Measurements from ENCODE around the gene APOL4.
A peak's percentile ranks its signal among the peaks of the same experiment; 100 is the strongest.
"Not testable (repeated sequence)": the region's sequence is repeated elsewhere in the genome, so short reads cannot be mapped to it uniquely, and the experiment has no call there.

The APOL4 gene, protein sequence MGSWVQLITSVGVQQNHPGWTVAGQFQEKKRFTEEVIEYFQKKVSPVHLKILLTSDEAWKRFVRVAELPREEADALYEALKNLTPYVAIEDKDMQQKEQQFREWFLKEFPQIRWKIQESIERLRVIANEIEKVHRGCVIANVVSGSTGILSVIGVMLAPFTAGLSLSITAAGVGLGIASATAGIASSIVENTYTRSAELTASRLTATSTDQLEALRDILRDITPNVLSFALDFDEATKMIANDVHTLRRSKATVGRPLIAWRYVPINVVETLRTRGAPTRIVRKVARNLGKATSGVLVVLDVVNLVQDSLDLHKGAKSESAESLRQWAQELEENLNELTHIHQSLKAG

DNA sequence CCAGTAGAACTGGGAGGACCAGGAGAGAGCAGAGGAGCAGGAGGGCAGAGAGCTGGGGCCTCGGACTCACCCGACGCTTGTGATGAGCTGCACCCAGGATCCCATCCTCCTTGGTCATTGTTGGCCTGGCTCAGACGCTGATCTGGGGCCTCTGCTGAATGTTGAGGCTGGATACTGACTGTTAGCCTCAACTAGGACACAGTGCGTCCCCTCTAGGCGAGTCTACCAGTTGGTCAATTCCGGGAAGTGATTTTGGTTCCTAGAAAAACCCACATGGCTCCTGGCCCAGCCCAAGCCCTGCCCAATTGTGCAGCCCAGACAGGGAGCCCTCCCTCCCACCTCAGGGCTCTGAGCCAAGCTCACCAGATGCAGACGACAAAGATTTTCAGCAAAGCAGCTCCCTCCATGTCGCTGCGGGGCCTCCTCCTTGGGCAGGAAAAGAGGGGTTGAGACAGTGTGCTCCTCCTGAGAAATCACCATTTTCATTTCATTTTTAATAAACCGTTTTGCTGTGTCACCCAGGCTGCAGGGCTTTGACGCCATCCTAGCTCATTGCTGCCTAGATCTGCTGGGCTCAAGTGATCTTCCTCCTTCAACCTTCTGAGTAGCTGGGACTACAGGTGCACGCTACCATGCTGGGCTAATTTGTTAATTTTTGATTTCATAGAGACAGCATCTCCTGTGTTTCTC is at the start of gene APOL4:
Gene APOL4 (minus strand): TSS at position 180 of the 690 bp plus-strand sequence. CDS start 75 bp downstream, at position 105.
- DNase-seq (ENCODE audit: low read depth): no peak

DNA sequence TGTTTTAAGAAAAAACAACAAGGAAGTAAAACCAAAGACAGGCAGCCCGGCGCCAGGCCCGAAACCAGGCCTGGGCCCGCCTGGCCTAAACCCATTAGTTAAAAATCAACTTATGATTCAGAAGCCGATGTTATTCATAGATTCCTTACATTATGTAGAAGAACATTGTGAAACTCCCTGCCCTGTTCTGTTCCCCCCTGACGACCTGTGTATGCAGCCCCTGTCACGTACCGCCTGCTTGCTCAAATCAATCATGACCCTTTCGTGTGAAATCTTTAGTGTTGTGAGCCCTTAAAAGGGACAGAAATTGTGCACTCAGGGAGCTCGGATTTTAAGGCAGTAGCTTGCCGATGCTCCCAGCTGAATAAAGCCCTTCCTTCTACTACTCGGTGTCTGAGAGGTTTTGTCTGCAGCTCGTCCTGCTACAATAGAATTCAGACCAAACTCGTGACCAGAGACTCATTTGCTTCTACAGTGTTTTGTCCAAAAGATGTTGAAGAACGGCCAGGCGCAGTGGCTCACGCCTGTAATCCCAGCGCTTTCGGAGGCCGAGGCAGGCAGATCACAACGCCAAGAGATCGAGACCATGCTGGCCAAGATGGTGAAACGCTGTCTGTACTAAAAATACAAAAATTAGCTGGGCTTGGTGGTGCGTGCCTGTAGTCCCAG is 48.8 kb upstream of the APOL4 start:
- not testable (repeated sequence) for DNase-seq (ENCODE audit: low read depth)

DNA sequence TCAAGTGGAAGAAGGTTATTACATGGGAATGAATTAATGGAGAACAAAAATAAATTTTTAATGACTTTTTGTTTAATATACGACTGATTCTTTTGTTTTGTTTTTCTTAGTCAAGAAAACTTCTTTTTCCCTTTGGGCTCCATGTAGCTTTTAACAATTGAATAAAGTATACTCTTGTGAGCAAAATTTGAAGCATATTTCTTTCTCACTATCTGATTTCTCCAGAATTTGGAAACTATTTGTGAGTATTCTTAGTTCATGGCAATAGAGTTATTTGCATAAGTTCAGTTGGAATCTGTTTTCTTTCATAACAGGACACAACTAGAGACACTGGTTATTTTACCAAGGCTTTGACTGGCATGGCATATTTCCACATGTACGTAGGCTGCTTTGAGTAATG is 47.6 kb upstream of the APOL4 start:
- DNase-seq (ENCODE audit: low read depth): no peak

DNA sequence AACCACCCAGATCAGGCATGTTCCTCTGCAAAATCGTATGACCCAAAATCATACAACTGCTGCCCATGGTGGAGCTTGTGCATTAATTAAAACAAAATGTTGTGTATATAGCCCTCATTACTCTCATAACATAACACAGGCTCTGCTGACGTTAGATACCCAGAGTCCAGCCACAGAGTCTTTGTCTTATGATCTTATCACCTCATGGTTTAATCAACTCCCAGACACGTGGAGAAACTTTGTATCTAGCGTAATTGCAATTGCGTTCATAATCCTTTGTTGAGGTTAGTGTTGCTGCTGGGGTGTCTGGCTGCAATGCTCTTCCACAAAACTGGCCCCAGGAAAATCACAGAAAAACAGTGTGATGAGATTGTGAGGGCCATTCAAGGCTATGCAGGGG is 46.3 kb upstream of the APOL4 start:
- no peak for DNase-seq (ENCODE audit: low read depth)

DNA sequence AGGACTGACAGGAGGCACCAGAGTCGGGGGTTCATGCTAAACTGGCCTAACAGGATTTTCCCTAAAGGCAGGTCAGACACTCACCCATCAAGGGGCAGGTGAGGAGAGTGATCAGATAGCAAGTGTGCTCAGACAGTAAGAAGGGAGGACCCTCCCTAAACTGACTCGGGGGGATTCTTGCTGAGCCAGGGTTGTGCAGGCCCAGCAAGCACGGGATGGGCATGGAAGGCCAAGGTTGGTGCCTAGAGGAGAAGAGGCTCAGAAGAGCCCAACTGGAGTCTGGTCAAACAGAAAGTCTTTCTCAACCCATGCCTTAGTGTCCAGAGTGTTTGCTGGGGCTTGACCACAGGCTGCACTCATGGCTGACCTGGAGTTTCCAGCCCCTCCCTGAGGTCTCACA is 45.1 kb upstream of the APOL4 start:
- no peak for DNase-seq (ENCODE audit: low read depth)

DNA sequence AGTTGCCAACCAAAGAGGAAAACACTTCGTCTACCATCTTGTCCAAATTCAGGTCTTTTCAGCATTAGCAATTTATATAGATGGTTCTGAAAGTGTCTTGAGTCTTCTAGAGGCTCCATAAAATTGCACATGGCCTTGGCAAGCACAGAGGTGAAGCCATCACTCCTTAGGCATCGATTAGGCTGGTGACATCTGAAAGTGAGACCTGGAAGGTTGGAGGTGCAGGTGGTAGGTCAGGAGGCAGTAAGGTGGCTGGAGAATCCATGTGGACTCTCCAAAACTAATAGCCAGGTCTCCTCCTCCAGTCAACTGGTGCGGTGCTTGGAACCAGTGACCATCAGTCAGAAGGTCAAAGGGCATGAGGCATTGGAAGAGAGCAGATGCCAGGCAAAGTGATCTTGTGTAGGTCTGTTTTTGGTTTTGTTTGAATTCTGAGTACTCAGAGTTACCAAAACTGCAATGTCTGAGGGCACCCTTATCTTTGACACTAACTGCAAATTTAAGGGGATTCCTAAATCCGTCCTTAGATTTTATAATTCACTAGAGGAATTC is 44.3 kb upstream of the APOL4 start:
- no peak for DNase-seq (ENCODE audit: low read depth)

DNA sequence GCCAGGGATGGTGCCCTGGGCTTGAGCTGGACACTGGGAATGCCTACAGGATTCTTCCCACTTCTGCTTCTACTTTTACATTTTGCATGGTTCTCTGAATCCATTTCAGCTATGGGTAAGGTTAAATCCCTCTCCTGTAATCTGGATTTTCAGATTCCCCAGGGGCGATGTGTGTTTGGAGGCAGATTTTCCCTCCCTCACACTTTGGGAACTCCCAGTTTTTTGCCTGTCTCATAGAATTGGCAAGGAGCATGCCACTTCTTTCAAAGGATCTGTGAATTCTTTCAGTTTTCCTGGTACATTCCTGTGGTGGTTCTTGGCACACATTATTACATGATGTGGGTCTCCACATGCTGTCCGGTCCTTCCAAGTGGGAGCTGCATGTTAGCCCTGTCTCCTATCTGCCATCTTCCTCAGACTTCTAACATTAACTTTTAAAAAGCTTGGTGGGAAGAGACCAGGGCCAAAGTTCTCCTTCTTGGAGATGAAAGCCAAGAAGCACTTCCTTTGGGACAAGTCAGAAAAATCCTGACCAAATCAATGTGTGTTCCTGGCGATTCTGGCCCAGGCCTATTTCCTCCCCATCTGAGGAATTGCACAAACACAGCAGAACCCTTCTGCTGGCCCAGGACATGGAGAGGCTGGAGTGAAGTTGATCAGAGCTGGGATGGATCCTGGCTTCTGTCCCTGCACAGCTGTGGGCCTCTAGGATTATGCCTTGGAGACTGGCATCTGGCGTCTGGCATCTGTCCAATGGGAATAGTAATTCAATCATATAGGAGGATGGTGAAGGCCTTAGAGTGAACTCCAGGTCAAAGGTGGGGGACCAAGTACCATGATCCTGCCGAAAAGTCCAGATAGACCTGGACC is 43.1 kb upstream of the APOL4 start:
- DNase-seq (ENCODE audit: low read depth): no peak

DNA sequence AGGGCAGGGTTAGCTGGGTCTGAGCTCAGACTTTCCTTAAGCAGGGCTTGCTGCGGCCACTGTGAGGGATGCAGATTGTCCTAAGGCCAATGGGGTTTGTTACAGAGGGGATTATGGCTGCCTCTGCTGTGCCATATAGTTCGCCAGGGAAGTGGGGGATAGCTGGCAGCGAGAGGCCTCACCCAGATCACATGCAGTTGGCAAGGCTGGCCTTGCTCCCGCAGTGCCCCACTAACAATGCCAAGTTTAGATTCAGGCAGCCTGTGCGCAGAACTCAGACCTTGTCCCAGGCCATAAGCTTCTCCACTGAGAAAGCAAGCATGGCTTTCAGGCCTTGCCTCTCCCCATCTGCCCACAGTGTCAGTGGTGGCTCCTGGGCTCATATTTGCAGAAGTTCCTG is 42.4 kb upstream of the APOL4 start:
- no peak for DNase-seq (ENCODE audit: low read depth)

DNA sequence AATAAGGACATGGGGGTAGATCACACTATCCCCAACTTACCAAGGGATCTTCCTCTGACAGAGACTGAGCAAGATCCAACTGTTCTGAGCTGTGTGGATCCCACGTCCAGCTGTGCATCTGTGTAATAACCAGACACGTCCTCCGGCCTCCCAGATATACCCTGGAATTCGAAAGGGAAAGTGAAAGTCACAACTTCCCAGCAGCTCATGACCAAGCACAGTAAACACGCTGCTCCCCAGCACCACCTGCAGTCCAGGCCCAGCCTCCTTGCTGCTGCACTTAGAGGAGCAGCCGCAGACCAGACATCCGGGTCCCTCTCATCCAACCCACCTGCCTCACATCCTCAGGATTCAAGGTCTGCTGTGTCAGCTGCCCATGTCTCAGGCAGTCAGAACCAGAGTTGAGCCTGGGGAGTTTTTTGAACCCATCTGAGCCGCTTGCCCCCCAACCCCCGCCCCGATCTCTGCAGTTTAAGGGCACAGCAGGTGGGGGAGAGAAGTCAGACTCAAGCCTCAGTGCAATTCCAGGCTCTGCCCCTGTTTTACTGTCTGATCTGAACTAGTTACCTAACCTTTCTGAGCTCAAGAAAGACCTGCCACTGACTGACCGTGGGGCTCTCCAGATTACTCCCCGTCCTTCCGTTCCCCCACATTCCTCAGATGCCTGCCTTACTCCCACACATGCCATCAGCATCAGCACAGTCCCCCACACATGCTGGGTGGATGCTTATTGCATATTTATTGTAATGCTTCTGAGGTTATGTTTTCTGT is 38.0 kb upstream of the APOL4 start, which contains the start of gene APOL2:
Gene APOL2 (minus strand): TSS at position 127 of the 771 bp plus-strand sequence. CDS start 6,365 bp downstream, outside the sequence.
- DNase-seq (ENCODE audit: low read depth): peak; percentile 79

DNA sequence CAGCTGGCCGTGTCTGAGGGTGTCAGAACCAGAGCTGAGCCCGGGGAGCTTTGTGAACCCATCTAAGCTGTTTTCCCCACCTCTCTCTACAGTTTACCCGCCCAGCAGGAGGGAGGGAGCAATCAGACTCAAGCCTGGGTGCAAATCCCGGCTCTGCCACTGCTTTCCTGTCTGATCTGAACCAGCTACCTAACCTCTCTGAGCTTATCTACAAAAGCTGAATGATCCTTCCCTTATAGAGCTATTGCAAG is 37.5 kb upstream of the APOL4 start:
- no peak for DNase-seq (ENCODE audit: low read depth)

DNA sequence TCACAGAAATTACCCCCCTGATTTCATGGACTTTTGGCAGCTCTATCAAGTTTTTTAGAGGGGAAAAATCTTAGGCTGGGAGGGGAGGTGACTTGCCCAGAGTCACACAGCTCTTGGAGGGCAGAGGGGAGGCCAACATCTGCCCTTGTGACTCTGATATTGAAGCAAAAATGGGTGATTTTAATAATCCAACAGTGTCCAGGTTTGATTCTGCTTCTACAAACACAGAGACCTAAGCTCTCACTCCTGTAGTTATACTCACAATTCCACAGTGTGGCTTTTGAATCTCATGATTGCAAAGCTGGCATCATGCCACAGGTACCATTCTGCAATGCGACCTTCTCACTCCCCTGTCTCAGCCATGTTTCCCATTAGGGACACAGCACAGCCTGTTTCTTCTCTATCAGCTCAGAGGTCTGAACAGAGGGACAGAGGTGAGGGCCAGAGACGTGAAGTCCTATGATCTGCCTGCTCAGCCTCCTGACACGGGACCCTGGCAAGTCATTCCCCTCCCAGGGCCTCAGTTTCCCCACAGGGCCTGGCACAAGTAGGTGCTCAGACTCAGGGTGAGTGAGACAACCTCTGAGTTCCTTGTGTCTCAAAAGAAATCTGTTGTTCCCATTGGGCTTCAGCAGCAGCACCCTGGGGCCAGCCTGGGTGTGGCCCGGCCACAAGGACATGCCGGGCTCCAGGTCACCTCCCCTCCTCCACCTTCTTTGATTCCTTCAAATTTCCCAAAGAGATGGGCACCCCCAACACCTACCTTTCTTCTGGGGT is 37.0 kb upstream of the APOL4 start:
- DNase-seq (ENCODE audit: low read depth): no peak

DNA sequence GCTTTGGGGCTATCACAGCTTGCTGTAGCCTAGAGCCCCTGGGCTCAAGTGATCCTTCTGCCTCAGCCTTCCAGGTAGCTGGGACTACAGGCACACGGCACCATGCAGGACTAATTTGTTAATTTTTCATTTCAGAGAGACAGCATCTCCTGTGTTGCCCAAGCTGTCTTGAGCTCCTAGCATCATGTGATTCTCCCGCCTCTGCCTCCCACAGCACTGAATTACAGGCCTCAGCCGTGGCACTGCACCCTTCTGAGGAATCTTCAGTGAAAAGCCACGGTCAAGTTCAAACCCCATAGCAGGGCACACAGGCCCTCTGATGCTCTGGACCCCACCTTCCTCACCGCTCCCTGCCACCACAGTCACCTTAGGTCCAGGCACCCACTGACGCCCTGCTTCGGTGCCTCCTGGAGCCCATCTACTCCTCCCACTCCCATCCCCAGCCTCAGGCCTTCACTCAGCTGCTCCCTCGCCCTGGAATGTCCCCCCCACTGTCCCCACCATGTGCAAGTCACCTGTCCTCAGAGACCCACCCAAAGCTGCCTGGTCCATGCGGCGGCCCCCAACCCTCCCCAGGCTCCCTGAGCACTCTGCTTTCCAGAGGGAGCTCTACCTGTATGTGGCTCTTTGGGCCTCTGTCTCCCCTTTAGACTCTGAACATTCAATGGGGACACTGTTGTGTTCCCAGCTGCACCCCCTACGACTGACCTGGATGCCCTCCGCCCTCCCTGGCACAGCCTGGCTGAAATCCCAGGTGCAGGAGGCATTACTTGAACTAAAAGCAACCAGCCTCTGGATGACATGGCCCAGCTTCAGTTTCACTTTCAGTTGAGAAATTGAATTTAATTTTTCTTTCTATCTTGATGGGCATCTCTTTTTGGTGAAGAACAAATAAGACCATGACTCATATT is 36.1 kb upstream of the APOL4 start:
- DNase-seq (ENCODE audit: low read depth): no peak

DNA sequence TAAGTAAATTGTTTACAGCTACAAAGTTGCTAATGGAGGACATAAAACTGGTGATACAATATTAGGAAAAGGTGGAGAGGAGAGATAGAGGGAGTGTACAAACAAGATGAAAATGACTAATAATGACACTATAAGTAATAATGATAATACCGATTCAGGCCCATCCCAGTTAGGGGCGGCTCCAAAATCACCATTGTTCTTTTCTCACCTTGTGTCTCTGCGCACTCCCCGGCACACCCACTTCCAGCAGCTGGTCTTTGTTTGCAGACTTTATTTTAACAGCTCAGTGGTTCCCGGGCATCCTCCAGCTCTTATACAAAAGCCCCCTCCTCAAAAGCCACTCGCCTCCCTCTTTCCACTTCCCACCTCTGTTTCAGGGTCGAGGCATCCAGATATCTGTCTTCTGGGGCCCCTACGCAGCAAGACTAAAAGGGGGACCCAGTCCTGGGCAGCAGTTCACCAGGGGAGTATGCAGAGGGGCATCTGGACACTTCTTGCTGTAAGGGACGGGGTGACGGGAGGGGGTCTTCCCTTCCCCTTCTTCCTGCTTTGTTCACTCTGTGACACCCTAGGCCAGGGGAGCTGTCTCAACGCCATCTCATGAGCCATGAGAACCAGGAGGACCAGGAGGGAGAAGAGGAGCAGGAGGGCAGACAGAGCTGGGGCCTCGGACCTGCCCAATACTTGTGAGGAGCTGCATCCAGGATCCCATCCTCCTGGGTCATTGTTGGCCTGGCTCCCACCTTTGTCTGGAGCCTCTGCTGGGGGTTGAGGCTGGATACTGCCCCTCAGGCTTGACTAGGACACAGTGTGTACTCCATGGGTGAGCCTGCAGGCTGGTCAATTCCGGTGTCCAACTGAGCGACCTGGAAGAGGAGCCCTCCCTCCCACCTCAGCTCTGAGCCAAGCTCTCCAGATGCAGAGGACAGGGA is 35.0 kb upstream of the APOL4 start:
- no peak for DNase-seq (ENCODE audit: low read depth)

DNA sequence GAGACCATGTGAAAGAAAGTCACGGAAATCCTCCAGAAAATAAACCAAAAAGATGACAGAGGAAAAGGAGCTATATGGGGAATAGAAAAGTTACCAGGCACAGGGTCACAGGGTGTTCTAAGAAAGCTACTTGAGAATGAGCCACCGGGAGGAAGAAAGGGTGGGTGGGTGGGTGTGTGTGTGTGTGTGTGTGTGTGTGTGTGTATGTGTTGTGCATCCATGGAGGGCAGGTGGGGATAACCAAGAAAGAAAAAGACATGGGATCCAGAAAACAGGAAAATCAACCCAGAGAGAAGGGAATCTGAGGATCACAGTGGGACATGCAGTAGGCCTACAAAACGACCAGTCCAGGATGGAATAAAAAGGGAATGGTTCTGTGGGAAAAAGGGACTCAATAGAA is 34.0 kb upstream of the APOL4 start:
- no peak for DNase-seq (ENCODE audit: low read depth)

DNA sequence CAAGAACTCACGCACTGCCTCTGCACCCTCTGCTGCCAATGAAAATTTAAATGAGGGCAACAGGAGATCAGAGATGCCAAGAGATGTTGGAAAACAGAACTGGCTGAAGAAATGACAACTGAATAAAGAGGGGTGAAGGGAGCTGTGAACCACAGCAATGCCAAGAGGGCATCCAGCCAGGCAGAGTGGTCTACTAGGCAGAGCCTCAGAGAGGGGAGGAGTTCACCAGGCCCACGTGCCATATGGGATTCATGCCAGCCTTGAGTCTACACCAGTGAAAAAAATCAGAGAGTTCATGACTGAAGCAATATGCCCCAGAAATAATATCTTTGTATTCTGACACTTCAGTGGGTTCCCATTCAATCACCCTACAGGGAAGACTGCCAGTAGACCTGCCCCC is 33.3 kb upstream of the APOL4 start:
- no peak for DNase-seq (ENCODE audit: low read depth)

DNA sequence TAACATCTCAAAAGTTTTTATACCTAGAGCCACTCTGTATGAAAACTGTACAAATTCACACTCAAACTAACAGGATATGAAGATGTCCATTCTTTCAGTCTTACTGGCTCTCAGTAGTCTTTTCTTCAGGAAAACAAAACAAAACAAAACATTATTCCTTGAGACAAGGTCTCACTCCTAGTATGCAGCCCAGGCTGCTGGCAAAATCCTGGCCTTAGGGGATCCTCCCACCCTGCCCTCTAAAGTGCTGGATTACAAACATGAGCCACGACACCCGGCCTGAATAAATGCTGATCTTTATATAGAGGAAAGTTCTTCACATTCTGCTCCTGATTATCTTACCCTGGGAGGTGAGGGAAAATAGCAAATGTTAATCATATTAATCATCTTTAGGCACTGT is 32.6 kb upstream of the APOL4 start:
- no peak for DNase-seq (ENCODE audit: low read depth)

DNA sequence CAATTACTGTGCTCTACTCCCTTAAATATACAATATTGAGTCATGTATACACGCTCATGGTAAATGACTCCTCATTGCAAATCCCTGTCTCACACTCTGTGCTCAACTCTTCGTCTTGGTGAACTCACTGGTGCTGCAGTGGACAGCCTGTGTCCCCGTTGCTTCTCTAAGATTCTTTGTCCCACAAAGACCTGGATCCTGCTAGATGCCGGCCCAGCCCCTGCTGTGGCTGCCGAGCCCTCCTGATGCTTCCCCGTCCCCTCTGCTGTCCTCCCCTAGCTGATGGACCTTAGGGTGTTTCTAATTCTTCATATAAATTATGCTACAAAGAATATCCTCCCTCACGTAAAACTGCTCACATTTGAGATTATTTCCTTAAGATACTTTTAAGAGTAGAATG is 32.2 kb upstream of the APOL4 start:
- DNase-seq (ENCODE audit: low read depth): no peak

DNA sequence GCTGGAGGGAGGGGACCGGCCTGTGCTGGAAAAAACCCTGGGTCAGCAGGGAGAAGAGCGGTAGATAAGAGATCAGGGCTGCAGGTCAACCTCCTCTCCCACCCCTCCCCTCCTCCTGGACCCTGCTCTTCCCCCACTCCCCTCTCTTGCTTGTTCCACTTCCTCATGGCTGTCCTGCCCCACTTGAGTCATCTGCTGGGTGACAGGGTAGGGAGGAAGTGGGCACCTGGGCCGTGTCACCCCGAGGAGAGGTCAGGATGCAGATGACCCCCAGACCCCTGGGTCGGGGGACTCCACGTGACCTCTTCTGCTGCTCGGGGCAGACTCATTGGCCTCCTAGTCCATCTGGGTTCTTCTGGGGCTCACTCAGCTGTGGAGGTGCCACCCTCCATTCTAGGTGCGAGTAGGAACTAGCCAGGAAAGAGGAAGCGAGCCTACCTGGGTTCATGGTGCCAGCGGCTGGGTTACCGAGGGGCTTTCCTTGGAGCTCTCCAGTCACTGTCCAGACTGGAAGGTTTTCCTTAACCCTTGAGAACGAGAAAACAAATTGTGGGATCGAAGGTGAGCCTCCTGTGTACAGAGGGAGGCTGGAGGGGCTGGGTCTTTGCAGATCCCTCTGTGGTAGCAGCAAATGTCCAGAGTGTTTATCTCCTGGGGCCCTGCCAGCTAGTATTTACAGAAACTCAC is 31.2 kb upstream of the APOL4 start:
- no peak for DNase-seq (ENCODE audit: low read depth)
